GM19397 (cell line): ENCODE measurements around the gene MINDY4.

ENCODE experiments used
- ATAC-seq: cut with Tn5 transposase; IDR thresholded peaks from one replicate; pipeline ENCODE4 v1.9.1; 2021; ENCODE audit warnings: mild to moderate bottlenecking, moderate library complexity; ENCODE audit not compliant: unreplicated experiment

The MINDY4 gene

GRCh38 chr7:30771880-30772425 lies 736 bp downstream of the MINDY4 start:
- no peak for ATAC-seq

GRCh38 chr7:30772984-30773383 lies 1.8 kb downstream of the MINDY4 start:
- no peak for ATAC-seq

DNA sequence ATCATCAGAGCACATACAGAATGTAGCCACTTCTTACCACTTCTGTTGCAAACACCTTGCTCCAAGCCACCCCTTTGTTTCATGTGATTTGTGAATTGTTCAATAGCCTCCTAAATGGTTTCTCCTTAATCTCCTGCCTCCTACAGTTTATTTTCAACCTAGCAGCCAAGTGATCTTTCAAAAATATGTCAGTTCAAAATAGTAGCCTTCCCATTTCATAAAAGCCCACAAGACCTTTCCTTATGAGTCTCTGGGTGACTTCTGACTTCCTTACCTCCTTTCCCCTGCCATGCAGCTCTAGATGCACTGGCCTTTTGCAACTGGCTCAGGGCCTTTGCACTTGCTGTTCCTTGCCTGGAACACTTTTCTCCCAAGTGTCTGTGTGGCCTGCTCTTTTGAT lies 4.8 kb downstream of the MINDY4 start:
- ATAC-seq, result no peak

- no peak for ATAC-seq
These were observed 5.8 kb downstream of the MINDY4 start for GRCh38 chr7:30776971-30777370.

- ATAC-seq, result no peak
These were observed 7.2 kb downstream of the MINDY4 start for GRCh38 chr7:30778255-30779025.

- no peak for ATAC-seq
These were observed 8.4 kb downstream of the MINDY4 start for GRCh38 chr7:30779574-30779973.

- no peak for ATAC-seq
These were observed 9.7 kb downstream of the MINDY4 start for GRCh38 chr7:30780941-30781340.

GRCh38 chr7:30782690-30783089 lies 11.5 kb downstream of the MINDY4 start:
- no peak for ATAC-seq

DNA sequence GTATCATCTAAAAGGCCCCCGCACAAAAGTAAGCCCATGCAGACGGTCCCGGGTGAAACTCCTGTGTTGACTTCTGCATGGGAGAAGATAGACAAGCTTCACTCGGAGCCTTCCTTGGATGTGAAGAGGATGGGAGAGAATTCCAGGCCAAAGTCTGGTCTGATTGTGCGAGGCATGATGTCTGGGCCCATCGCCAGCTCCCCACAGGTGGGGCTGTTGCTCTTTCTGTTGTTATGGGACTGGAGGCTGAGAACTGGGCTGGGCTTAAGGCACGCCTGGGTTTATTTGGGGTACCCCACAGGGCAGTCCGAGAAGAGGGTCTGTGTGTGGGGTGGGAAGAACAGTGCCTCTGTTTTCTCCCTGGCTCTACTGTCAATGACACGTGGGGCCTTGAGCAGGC lies 14.6 kb downstream of the MINDY4 start:
- no peak for ATAC-seq

DNA sequence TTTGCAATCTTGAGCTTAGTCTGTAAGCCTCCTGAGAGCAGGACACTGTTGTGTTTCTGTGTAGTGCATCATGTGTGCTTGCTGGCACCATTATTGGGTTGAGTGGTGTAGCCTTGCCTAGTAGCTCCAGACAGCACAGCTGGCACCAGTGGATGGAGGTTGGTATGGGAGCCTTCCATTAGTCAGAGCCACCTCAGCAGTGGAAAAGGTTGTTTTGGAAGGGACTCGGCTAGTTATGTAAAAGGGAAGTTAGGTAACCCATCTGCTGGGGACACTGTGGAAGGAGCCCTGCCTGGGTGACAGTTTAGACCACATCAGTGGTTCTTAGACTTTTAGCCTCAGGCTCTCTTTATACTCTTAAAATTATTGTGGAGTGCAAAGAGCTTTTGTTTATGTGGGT lies 16.3 kb downstream of the MINDY4 start:
- ATAC-seq, result no peak

DNA sequence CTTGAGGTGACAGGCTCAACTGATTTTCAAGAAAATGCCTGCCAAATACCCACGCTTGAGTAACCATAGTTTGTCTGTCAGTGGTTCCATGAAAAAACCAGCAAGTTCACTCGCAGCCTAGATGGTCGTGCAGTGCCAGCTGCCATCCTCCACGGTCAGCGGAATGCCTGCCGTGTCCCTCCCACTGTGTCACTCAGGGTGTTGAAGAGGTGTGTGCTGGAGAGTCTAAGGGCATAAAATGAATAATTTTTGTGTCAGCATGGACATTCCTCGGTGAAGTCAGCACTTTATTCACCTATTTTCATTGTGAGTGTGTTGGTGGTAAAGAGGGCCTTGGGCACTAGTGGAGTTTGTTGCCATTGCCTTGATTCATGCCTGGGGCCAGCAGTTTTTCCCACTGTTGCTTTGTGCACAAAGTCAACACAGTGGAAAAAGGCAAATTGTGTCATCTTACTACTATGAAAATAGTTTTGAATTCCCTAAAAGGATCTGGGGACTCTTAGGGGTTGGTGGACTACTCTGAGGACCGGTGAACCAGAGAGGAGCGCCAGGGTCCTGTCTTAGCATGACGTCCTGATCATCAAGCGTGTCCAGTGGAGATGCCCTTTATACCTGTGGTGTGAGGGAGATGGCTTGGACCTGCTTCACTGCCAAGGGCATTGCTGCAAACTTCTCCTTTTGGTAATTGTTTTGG lies 17.6 kb downstream of the MINDY4 start:
- no peak for ATAC-seq

- no peak for ATAC-seq
These were observed 18.1 kb downstream of the MINDY4 start for GRCh38 chr7:30789334-30789711.

- no peak for ATAC-seq
These were observed 19.1 kb downstream of the MINDY4 start for GRCh38 chr7:30790356-30790755.

GRCh38 chr7:30791114-30791513 lies 19.9 kb downstream of the MINDY4 start:
- no peak for ATAC-seq

GRCh38 chr7:30795161-30795948 lies 24.1 kb downstream of the MINDY4 start:
- ATAC-seq, result peak; percentile 25

- no peak for ATAC-seq
These were observed 25.1 kb downstream of the MINDY4 start for GRCh38 chr7:30796105-30796869.

GRCh38 chr7:30797176-30798040 lies 26.2 kb downstream of the MINDY4 start:
- no peak for ATAC-seq

DNA sequence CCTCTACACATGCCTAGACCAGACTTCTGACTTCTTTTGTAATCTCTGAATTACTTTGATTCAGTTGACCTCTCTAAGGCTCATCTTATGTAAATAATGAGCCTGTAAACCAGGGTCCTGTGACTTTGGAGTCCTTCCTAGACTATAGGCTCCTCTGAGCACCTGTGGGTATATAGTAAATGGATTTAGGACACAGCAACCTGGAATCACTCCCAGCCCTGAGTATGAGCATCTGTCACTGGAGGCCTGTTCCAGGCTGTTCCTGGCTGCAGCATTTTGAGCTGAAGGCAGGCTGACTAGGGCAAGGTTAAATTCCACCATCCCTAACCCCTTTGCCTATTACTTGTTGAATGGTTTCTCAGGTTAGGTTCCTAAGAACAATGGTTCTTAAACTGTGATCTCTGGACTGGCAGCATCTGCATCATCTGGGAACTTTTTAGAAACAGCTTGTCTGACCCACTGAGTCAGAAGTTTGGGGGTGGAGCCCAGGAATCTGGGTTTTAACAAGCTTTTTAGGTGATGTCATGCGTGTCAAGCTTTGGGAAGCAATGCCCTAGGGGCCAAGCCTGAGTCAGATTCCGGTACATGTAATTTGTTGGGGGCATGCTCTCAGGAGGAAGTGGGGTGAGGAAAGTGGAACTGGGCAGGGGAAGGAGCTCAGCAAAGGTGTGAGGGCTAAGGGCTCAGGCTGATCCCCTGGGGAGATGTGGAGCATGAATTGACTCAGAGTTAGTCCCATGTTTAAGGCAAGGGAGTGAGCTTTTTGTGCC lies 28.2 kb downstream of the MINDY4 start:
- ATAC-seq, result peak; percentile 65
